Upper lobe of right lung (tissue), 1 donor: ENCODE results near the gene S100A10. TPM values are rescaled to one million over a fixed set of nuclear protein-coding genes. Genes with fewer than 3 reads are reported as not detected.

ENCODE experiments used
- ATAC-seq: fragments of 200-7000 bp; cut with Tn5 transposase; one replicate; pipeline ENCODE4 v1.9.1; 2020; ENCODE audit warnings: mild to moderate bottlenecking, moderate library complexity
- DNase-seq: peaks from one replicate; pipeline ENCODE4 v3.0.0-alpha.2; 2020
- H3K27ac ChIP-seq: fragments of 200-600 bp; one replicate; pipeline ENCODE4 v1.8.0; 2022
- H3K27me3 ChIP-seq: fragments of 200-600 bp; one replicate; pipeline ENCODE4 v1.8.0; 2022; ENCODE audit warnings: mild to moderate bottlenecking
- H3K36me3 ChIP-seq: fragments of 200-600 bp; one replicate; pipeline ENCODE4 v1.8.0; 2022
- H3K4me1 ChIP-seq: fragments of 200-600 bp; one replicate; pipeline ENCODE4 v1.8.0; 2022
- H3K4me3 ChIP-seq: fragments of 200-600 bp; one replicate; pipeline ENCODE4 v1.8.0; 2022; ENCODE audit warnings: mild to moderate bottlenecking
- H3K9me3 ChIP-seq: fragments of 200-600 bp; one replicate; pipeline ENCODE4 v1.8.0; 2022
- CTCF ChIP-seq: fragments of 200-600 bp; IDR thresholded peaks from one replicate; pipeline ENCODE4 v1.8.0; 2022; ENCODE audit warnings: antibody characterized with exemption
- intact Hi-C: fragments of 100-400 bp; cut with DNase I; formaldehyde crosslinking; loops from one replicate; pipeline ENCODE4 v1.11.0; 2022
- total RNA-seq: library from RNA; stranded (reverse); fragmentation: NEBNext Ultra II Directional; extraction: Animal tissue kit (Norgen Biotek cat#: 25700); gene quantifications from one replicate; pipeline ENCODE4 v1.2.1, GENCODE V29; 2021
- donor health status: DM: no; HTN: yes; CAD: no; lungs with severe emphysema.

S100A10 gene
- total RNA-seq, 1 donor from 2014 or later: 643 TPM

GRCh38 chr1:152009691-152010090 is 16.0 kb upstream of the S100A10 start:
- no peak for ATAC-seq
- no peak for DNase-seq
- intact Hi-C loops: no loop called here
- Histone ChIP-seq H3K4me1 (no peaks in the 10 kb centered on the region), H3K4me3 (no peak overlapping the region), H3K27ac (no peak overlapping the region), H3K27me3 (no peaks in the 10 kb centered on the region), H3K36me3 (no peaks in the 10 kb centered on the region), H3K9me3 (no peaks in the 10 kb centered on the region)
- no peak for TF ChIP-seq CTCF

- Histone ChIP-seq H3K4me1 (no peaks in the 10 kb centered on the region), H3K4me3 (no peak overlapping the region), H3K27me3 (no peaks in the 10 kb centered on the region), H3K9me3 (no peaks in the 10 kb centered on the region), H3K36me3 (no peaks in the 10 kb centered on the region), H3K27ac (no peak overlapping the region)
- ATAC-seq (no peak), DNase-seq (no peak)
- intact Hi-C loops: no loop called here
- TF ChIP-seq CTCF: no peak
These were observed 13.4 kb upstream of the S100A10 start for GRCh38 chr1:152007047-152007446.

- no peak for DNase-seq
- intact Hi-C loops: no loop called here
- ATAC-seq: no peak
- Histone ChIP-seq H3K27me3 (no peaks in the 10 kb centered on the region), H3K4me3 (no peak overlapping the region), H3K9me3 (no peaks in the 10 kb centered on the region), H3K27ac (no peak overlapping the region), H3K36me3 (no peaks in the 10 kb centered on the region), H3K4me1 (peaks cover 4% of the 10 kb centered on the region)
- no peak for TF ChIP-seq CTCF
These were observed 11.8 kb upstream of the S100A10 start for GRCh38 chr1:152005360-152005912.

- Histone ChIP-seq H3K4me3 (no peak overlapping the region), H3K27ac (no peak overlapping the region), H3K4me1 (peaks cover 4% of the 10 kb centered on the region), H3K36me3 (no peaks in the 10 kb centered on the region), H3K9me3 (no peaks in the 10 kb centered on the region), H3K27me3 (no peaks in the 10 kb centered on the region)
- ATAC-seq: no peak
- TF ChIP-seq CTCF: no peak
- DNase-seq: no peak
- intact Hi-C loops: no loop called here
These were observed 10.3 kb upstream of the S100A10 start for GRCh38 chr1:152003846-152004442.

DNA sequence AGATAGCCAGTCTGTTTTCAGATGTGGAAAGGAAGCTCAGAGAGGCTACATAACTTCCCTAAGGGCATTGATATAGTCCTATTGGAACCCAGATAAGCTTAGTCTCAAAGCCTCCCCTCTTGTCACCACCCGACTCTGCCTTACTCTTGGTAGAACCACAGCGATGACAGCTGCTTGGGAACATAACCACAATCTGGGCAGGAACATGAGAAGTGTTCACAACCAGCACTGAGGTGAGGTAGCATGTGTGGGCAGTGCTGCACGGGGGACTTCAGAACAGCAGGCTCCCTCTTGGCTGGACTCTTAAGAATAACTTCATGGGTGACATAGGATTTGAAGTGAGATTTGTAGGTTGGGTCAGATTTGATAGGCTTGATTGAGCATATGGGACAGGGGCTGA is 9.3 kb upstream of the S100A10 start:
- no peaks in the 10 kb centered on the region for H3K9me3 ChIP-seq
- intact Hi-C loops: no loop called here
- peaks cover 4% of the 10 kb centered on the region for H3K4me1 ChIP-seq
- H3K27me3 ChIP-seq: no peaks in the 10 kb centered on the region
- no peaks in the 10 kb centered on the region for H3K36me3 ChIP-seq
- TF ChIP-seq CTCF: no peak
- ATAC-seq (no peak), DNase-seq (no peak)
- H3K27ac ChIP-seq: no peak overlapping the region
- H3K4me3 ChIP-seq: no peak overlapping the region
